GM13976 (cell line): ENCODE data around the gene PLPP4.

Source experiments
- DNase-seq: peaks from one replicate; pipeline ENCODE4 v3.0.0; 2012; ENCODE audit warnings: low spot score
- CTCF ChIP-seq: IDR thresholded peaks from 2 replicates; pipeline ENCODE4 v1.5.1; 2012; ENCODE audit warnings: borderline replicate concordance, mild to moderate bottlenecking; ENCODE audit not compliant: insufficient read depth; ENCODE audit errors: extremely low read depth, missing control alignments, control extremely low read depth
- in situ Hi-C: fragments of 300-500 bp; cut with MboI; formaldehyde crosslinking; loops from one replicate; pipeline ENCODE4 v1.12.0; 2022; ENCODE audit warnings: low sequenced_read_pairs, mixed read lengths, inconsistent platforms; ENCODE audit not compliant: unreplicated experiment

PLPP4 gene

DNA sequence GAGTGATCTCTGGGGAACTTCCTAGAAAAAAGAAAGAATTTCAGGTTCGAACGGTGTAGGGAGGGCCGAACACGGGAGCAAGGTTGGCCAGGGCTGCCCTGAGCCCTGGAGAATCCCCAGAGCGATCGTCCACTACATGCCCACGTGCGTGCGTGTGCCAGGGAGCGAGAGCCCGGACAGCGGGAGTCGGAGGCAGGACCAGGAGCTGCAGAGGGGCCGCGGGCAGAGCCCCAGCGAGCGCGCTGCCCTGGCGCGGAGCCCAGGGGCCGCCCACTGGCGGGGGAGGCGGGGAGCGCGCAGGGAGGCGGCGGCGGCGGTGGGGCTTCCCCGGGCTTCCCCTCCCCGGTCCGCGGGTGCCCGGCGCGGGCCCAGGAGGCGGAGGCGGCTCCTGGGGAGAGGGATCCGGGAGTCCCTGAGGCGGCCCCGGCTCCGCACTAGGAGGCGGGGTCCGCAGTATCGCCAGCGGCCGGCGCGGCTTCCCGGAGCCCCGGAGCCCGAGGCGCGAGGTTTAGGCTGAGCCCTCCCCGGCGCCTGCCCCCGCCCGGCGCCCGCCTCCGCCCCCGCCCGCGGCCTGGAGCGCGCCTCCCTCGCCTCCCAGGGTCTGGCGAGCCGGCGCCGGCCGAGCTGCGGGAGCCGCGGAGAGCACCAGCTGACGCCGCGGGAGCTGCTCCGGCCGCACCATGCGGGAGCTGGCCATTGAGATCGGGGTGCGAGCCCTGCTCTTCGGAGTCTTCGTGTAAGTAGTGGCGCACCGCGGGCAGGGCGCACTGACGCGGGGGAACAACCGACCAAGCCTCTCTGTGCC, at the start of gene PLPP4:
Gene PLPP4, plus strand, starts transcription at position 602 of the 805 bp plus-strand sequence. Its CDS starts 79 bp downstream, at position 681.
- no peak for TF ChIP-seq CTCF
- in situ Hi-C loops: no loop called here
- peak; percentile 53 for DNase-seq

DNA sequence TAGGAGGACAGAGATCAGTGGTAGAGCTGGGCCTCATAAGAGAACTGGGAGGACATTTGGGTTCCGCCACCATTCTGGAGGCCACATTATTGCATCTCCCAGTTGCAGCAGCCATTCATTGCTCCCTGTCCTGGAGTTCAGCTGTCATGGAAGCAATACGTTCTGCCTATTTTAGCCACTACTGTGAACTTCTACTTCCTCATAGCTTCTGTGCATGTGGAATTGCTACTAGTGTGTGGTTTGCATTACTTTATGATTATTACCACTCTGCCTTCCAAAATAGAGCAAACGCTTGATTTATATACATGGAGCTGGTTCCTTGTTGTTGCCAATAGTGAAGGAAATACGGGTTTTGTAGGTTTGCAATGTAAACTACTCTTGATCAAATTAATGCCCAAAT, 47.2 kb upstream of the PLPP4 start:
- in situ Hi-C loops: no loop called here
- TF ChIP-seq CTCF: no peak
- no peak for DNase-seq

DNA sequence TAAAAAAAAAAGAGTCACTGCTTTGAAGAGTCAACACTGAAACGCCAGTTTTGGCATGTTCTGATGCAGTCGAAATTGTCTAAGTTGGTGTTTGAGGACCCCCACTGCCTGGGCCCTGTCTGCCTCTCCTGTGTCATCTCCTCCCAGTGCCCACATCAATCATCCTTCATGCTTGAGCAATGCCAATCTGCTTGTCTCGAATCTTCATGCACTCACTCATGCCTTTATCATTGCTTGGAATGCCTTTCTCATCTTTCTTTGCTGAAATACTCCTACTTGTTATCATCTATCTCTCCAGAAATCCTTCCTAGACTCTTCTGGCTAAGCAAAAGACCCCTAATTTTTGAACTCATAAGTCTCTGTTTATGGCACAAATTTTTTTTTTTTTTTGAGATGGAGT, 42.1 kb upstream of the PLPP4 start:
- in situ Hi-C loops: no loop called here
- DNase-seq: no peak
- TF ChIP-seq CTCF: no peak

GRCh38 chr10:120415709-120416330, 41.2 kb upstream of the PLPP4 start:
- in situ Hi-C loops: no loop called here
- DNase-seq: no peak
- no peak for TF ChIP-seq CTCF

- no peak for TF ChIP-seq CTCF
- in situ Hi-C loops: loop anchor here (10.0 kb wide), 1 partner anchor 314 kb away; no protein-coding TSS in a partner anchor
- no peak for DNase-seq
Observed at GRCh38 chr10:120420421-120420820, 36.6 kb upstream of the PLPP4 start.

DNA sequence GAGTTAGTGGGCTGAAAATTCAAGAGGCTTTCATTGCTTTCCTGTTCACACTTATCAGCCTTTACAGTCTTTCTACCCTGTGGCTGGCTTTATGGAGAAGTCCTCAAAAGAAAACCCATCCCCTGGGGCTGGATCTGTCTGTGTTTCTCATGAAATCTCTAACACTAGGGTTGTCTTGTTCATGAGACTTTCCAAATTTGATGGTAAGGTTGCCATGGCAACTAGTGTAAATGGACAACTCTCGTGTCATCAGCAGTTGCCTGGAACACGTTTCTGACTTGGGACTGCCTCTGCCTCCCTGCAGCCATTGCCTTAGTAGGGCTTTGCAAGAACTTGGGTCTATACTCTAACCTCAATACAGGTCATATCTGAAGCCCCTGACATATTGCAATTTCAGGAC, 35.8 kb upstream of the PLPP4 start:
- DNase-seq: no peak
- TF ChIP-seq CTCF: no peak
- in situ Hi-C loops: loop anchor here (10.0 kb wide), 1 partner anchor 314 kb away; no protein-coding TSS in a partner anchor
